Liver (tissue), 3 donors: ENCODE measurements around the gene TNFAIP8L2.

Source experiments
- ATF3 ChIP-seq: IDR thresholded peaks from 2 replicates; pipeline ENCODE4 v1.6.1; 2016; ENCODE audit warnings: antibody characterized with exemption
- CTCF ChIP-seq: fragments of 150-350 bp; IDR thresholded peaks from 2 replicates; pipeline ENCODE4 v1.5.1; 2017; ENCODE audit warnings: improper control_type of control experiment, low read depth, low read length; ENCODE audit not compliant: missing input control
- EGR1 ChIP-seq, 2 donors: IDR thresholded peaks; 2 replicates each; pipeline ENCODE4 v1.6.1; 2016 to 2018; ENCODE audit warnings: antibody characterized with exemption in 2 of 2, low read depth in 2 of 2
- FOXA1 ChIP-seq: IDR thresholded peaks from 2 replicates; pipeline ENCODE4 v1.6.1; 2016; ENCODE audit warnings: antibody characterized with exemption
- FOXA2 ChIP-seq: IDR thresholded peaks from 2 replicates; pipeline ENCODE4 v1.6.1; 2016; ENCODE audit warnings: antibody characterized with exemption
- GABPA ChIP-seq, 2 donors: IDR thresholded peaks in 1 of 2; conservative IDR thresholded peaks in 1 of 2; 2 replicates each; pipeline ENCODE4 v1.6.1; 2016; ENCODE audit warnings: antibody characterized with exemption in 2 of 2, mild to moderate bottlenecking in 1 of 2, moderate library complexity in 1 of 2
- HNF4A ChIP-seq, 2 donors: conservative IDR thresholded peaks; 2 replicates each; pipeline ENCODE4 v1.6.1; 2016; ENCODE audit warnings: antibody characterized with exemption in 2 of 2, mild to moderate bottlenecking in 2 of 2
- HNF4G ChIP-seq: IDR thresholded peaks from 2 replicates; pipeline ENCODE4 v1.6.1; 2016; ENCODE audit warnings: antibody characterized with exemption
- JUND ChIP-seq, 2 donors: IDR thresholded peaks; 2 replicates each; pipeline ENCODE4 v1.6.1; 2016; ENCODE audit warnings: antibody characterized with exemption in 2 of 2
- MAX ChIP-seq: IDR thresholded peaks from 2 replicates; pipeline ENCODE4 v1.6.1; 2016; ENCODE audit warnings: antibody characterized with exemption
- YY1 ChIP-seq: IDR thresholded peaks from 2 replicates; pipeline ENCODE4 v1.6.1; 2016; ENCODE audit warnings: antibody characterized with exemption, mild to moderate bottlenecking
- donor health status: healthy.
- donor health status: healthy.

- TF ChIP-seq EGR1 (IDR thresholded peaks at IDR 0.05; ENCODE audit: low read depth in 2 of 2) (no peak), HNF4A (conservative IDR thresholded peaks at IDR 0.05) (no peak), MAX (no peak), FOXA1 (no peak), CTCF (no peak), GABPA (IDR thresholded peaks at IDR 0.05 in 1 of 2, conservative IDR thresholded peaks at IDR 0.05 in 1 of 2) (no peak), JUND (IDR thresholded peaks at IDR 0.05) (no peak), YY1 (no peak), FOXA2 (no peak), ATF3 (no peak), HNF4G (no peak)
Observed at GRCh38 chr1:151193856-151194255, 37.4 kb downstream of the TNFAIP8L2 start.
